HuH-7.5 (cell line): ENCODE results near the gene FAM171A1.
"Not testable (repeated sequence)": the region's sequence is repeated elsewhere in the genome, so short reads cannot be mapped to it uniquely, and the experiment has no call there.

ENCODE experiments used
- DNase-seq: peaks from one replicate; pipeline ENCODE4 v3.0.0; 2011; ENCODE audit warnings: low spot score

The FAM171A1 gene

DNA sequence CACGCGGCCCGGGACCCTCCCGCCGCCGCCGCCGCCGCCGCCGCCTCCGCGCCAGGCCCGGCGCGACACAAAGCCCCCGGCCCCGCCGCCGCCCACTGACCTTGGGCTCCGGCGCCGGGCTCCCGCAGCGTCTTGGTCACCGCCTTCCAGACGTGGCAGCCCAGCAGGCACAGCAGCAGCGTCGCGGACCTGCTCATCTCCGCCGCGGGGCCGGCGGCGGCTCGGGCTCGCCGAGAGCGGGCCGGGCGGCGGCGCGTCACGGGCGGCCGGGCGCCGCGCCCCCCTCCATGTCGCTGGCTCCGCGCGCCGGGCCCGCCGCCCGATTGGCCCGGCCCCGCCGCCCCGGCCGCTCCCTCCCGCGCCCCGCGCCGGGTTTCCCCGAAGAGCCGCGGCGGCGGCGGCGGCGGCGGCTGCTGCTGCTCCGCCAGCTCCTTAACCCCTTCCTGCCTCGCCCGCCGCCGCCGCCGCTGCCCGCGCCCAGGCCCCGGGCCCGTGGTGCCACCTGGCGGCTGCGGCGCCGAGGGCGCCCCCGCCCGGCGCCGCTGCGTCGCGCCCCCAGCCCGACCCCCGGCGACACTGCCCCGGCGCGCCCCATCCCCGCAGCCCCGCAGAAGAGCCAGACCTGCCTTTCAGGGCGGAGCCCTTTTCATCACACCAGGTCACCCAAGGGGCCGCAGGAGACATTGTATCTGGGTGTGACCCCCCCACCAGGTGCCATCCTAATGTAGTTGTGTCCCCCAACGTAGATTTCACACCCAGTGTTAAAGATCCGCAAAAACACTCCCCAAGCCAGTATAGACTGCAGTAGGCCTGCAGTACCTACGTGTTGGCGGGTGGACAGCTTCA is at the start of gene FAM171A1:
TSS of gene FAM171A1 (minus strand) at position 434 of the 846 bp plus-strand sequence. CDS start at position 197, 237 bp downstream.
- DNase-seq: peak; percentile 77

DNA sequence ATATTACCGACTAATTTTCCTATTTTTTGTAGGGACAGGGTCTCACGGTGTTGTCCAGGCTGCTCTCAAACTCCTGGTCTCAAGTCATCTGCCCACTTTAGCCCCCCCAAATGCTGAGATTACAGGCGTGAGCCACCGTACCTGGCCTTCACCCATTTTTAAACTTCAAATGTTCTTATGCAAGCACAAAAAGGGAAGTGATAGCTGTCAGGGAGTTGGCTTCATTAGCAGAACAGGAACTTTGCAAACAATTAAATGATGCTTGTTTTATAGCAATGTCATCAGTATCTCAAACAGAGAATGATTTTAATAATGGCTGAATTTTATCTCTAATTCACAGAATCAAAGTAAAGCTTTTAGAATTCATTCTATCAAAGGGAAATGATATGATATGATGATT is 49.8 kb upstream of the FAM171A1 start:
- DNase-seq: no peak

DNA sequence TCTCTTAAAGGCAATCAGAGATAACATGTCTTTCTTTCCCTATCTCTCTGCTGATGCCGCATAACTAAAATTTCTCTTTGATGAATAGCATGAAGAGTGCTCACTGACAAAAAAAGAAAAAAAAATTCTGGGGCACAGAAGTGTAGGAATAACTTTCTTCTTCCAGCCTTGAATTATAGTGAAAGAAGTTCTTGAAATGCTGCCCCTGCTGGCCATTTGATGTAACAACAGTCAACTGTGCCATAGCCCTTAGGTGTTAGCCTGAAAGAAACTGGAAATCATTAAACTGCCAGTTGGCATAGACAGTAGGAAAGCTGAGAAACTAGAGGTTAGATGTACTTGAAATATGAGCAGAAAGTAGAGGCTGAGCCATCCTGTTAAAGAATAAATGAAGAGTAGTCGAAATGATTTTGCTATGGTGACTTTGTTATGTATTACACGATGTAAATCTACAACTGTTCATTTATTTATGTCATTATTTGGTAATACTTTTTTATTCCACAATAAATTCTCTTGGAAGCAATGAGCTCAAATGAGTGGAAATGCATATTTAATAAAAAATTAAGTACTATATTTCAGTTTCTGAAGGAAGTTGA is 48.3 kb upstream of the FAM171A1 start:
- DNase-seq: no peak

DNA sequence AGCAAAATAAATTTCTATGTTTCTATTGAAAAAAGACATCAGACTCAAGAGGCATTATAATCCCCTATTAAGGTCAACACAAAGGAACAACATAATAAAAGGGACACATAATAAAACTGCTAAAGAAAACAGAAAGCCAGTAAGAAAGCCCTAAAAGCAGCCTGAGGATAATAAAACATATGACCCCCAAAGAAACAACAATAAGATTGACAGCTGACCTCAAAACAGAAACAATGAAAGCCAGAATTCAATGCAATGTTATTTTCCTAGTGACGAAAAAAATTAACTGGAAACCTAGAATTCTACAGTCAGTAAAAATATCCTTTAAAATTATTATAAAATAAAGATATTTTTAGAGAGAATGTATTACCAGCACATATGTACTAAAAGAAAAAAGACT is 44.9 kb upstream of the FAM171A1 start:
- no peak for DNase-seq

DNA sequence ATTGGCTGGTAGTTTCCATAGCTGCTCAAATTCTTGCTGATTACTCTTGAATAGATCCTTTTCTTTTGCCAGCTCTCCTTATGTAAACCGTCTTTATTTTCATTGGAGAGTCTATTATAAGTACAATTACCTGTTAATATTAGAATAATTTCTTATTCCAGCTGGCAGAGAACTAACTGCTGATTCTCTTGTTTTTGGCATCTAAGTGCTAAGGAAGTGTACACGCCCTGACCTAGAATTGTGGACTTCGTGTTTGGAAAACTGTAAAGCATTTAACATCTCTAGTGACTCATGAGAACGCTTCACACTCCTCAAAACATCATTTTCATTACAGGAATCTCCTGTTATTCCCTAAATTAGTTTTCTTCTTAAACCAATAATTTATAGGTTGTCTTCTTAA is 39.9 kb upstream of the FAM171A1 start:
- DNase-seq: no peak

DNA sequence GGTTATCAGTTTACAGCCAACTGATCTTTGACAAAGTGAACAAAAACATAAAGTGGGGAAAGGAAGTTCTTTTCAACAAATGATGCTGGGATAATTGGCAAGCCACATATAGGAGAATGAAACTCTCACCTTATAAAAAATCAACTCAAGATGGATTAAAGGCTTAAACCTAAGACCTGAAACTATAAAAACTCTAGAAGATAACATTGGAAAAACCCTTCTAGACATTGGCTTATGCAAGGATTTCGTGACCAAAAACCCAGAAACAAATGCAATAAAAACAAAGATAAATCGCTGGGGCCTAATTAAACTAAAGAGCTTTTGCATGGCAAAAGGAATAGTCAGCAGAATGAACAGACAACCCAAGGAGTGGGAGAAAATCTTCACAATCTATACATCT is 38.3 kb upstream of the FAM171A1 start:
- not testable (repeated sequence) for DNase-seq

DNA sequence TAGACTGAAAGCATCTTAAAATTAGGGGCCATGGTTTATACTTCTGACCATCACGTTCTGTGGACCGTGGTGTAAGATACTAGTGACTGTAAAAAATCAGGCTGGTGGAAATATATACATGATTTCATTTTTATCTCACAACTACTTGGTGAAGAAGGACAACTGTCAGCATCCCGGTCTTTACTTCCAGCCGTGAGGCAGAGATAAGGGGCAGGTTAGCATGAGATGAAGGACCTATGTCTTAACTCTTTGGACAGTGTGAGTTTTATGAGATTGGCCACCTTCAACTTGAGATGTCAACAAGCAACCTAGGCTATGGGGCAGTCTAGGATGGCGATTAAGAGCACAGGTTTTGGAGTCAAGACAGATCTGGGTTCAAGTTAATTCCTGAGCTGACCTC is 37.5 kb upstream of the FAM171A1 start:
- no peak for DNase-seq

DNA sequence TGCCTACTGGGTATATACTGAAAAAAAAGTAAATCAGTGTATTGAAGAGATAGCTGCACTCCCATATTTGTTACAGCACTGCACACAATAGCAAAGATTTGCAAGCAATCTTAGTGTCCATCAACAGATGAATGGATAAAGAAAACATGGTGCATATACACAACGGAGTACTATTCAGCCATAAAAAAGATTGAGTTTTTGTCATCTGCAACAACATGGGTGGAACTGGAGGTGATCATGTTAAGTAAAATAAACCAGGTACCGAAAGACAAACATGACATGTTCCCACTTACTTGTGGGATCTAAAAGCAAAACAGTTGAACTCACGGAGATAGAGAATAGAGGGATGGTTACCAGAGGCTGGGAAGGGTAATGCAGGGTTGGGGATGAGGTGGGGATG is 34.2 kb upstream of the FAM171A1 start:
- no peak for DNase-seq

DNA sequence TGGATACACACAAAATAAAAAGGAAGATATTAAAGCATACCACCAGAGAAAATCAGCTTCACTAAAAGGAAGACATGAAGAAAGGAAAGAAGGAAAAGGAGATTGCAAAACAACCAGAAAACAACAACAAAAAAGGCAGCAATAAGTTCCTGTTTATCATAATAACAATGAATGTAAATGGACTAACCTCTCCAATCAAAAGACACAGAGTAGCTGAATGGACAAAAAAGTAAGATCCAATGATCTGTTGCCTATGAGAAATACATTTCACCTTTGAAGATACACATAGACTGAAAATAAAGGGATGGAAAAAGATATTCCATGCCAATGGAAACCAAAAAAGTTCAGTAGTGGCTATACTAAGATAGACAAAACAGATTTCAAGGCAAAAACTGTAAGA is 30.3 kb upstream of the FAM171A1 start:
- DNase-seq: no peak

DNA sequence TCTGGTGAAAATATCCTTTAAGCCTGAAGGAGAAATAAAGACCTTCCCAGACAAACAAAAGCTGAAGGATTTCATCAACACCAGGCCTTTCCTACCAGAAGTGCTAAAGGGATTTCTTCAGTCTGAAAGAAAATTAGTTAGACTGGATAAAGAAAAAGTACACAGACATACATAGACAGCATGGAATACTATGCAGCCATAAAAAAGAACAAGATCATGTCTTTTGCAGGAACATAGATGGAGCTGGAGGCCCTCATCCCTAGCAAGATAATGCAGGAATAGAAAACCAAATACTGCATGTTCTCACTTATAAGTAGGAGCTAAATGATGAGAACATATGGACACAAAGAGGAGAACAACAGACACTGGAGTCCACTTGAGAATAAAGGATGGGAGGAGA is 29.4 kb upstream of the FAM171A1 start:
- DNase-seq: not testable (repeated sequence)

DNA sequence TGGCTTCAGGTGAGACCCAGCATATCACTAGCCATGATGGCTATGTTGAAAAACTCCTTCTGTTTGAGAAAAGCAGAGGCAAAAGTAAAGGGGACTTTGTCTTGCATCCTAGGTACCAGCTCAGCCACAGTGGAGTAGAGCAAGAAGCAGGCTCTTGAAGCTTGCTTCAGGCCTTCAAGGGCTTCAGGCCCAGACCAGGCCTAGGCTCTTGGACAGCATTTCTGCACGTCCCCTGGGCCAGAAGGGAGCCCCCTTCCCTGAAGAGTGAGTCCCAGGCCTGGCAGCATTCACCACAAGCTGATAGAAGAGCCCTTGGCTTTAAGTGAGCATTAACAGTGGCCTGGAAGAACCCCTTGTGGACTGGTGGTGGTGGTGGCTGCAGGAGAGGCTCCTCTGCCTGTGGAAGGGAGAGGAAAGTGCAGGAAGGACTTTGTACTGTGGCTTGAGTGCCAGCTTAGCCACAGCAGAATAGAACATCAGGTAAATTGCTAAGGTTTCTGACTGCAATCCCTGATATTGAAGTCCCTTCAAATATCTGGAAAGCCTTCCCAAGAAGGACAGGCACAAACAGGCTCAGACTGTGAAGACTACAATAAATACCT is 28.1 kb upstream of the FAM171A1 start:
- DNase-seq: no peak

DNA sequence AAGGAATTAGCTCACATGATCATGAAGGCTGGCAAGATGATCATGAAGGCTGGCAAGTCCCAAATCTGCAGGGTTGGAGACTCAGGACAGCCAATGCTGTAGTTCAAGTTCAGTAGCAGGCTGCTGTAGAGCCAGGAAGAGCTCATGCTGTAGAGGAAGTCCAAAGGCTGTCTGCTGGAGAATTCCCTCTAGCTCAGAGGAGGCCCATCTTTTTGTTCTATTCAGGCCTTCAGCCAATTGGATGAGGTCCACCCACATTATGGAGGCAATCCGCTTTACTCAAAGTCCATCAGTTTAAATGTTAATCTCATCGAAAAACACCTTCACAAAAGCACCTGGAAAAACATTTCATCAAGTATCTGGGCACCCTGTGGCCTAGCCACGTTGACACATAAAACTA is 24.8 kb upstream of the FAM171A1 start:
- DNase-seq: no peak

DNA sequence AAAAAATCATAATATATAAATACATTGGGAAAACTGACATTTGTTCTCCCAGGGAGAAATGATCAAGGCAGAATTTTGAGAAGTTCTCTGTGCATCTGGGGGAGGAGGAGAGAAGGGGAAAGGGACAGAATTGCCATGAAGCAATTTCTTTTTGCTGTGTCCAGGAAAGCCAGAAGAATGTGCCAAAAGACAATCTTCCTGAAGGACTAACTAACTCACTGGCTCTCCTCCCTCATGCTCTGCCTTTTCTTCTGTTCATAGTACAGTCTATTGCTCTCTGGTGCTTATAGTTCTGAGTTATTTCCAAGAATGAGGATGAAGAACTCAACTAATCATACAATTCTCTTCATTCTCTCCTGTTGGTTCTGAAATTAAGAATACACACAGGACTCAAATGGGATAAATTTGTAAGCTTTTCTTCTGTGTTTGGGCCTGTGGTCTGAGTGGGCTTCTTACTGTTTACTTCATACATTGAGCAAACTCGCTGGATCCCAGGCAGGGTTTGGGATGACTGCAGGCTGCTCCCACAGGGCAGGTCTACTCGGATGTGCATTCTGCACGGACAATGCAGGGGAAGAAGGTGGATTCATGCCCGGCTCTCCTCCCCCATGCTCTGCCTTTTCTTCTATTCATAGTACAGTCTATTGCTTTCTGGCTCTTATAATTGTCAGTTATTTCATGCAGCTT is 22.2 kb upstream of the FAM171A1 start:
- no peak for DNase-seq

DNA sequence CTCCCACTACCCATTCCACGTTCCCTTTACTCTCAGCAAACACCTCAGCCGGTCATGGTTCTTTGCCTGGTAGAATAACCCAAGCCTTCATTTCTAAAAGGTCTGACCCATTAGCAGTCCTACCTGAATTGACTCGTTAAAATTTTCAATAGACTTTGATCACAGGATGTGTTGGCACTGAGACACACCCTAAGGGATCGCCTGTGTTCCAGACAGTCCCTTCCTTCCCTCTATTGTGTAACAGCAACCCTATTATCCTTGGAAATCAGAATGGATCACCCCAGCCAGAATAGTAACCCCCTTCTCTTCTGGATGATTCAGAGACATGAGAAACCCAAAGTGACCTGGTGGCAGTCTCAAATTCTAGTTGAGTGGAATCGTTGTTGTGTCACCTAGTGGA is 20.4 kb upstream of the FAM171A1 start:
- no peak for DNase-seq

DNA sequence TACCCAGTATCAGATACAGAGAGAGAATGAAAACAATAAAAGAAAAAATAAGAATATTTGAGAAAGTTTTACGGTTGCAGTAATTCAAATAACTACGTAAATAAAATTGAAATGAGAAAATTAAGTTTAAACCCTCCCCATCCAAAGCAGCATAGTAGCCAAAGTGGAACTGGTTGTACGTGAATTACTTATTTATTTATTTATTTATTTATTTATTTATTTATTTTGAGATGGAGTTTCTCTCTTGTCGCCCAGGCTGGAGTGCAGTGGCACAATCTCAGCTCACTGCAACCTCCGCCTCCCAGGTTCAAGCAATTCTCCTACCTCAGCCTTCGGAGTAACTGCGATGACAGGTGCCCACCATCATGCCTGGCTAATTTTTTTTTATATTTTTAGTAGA is 17.1 kb upstream of the FAM171A1 start:
- not testable (repeated sequence) for DNase-seq

DNA sequence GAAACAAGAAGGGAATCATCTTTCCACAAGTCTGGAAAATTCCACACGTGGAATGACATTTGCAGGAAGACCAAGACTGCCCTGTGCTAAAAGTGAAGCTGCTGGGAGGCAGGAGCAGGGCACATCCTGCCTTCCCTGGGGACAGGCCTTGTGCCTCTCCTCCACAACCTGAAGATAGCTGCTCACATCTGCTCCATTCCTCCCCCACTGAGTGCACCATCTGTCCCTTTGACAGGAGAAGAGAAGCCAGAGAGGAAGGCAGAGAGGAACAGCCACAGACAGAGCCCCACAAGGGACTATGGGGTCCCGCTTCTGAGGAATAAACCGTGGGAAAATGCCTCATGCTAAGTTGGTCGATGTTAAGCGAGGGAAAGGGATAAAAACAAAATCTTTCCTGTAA is 15.9 kb upstream of the FAM171A1 start:
- no peak for DNase-seq

DNA sequence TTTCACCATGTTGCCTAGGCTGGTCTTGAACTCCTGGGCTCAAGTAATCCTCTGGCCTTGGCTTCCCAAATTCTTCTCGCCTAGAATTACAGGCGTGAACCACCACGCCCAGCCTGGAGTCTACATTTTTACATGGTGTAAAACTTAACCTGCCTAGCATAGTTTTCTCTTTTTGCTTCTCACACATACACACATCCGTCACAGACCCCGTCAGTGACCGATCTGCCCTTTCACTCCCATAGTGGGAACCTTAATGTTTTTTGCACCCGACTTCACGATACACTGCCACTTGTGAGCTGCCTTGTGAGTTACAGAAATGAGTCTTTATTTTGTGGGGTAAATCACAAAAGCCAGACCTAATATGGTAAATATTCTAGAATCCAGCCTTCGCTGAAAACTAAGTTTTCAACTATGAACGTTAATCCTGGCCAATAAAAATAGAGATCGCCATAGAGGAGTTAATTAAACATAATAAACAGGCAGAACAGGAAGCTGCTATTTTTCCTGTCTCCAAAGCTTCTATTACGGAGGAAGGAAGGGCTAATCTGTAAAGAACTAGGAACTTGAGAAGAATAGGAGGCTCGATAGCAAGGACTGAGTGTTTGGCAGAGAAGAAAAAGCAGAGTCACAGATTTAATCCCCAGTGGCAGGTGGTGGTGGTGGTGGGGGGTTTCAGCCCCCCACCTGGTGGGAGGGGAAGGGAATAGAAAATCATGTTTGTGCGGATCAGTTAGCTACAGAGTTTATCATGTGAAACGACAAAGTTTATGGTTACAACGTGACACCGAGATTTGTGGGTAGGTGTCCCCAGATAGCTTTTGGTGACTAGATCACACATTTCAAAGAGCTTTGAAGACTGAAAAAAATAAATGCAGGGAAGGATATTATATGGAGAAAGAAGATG is 14.7 kb upstream of the FAM171A1 start:
- DNase-seq: no peak

DNA sequence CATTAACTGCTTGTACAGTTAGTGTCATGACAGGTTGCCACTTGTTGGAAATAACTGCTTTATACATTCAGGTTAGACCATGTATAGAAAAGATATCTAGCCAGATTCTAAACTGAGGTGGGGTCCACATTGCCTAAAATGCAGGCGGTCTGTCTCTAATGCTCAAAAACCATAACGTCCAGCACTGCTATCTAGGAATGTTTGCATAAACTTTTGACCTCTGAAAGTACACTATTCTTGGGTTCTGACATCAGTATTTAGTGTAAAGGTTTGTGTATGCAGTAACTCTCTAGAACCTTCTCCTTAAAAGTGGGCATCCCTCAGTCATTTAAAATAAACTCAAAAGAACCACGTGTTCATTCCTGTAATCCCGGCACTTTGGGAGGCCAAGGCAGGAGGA is 10.3 kb upstream of the FAM171A1 start:
- DNase-seq: no peak

DNA sequence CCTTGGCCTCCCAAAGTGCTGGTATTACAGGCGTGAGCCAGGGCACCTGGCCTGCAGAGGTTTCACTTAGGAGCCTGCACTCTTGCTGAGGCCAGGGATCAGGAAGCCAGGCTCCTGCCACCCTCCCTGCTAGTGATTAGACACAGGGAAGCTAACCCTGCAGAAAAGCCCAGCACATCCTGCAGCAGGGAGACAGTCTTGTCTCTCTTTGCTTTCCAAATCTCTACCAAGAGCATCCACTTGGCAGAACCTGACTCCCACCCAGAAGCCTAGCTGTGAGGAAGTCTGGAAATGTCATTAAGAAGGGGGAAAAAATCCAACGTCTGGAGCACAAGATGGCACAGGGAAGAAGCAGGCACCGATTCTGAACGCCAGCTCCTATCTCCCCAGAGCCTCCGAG is 8.0 kb upstream of the FAM171A1 start:
- no peak for DNase-seq

DNA sequence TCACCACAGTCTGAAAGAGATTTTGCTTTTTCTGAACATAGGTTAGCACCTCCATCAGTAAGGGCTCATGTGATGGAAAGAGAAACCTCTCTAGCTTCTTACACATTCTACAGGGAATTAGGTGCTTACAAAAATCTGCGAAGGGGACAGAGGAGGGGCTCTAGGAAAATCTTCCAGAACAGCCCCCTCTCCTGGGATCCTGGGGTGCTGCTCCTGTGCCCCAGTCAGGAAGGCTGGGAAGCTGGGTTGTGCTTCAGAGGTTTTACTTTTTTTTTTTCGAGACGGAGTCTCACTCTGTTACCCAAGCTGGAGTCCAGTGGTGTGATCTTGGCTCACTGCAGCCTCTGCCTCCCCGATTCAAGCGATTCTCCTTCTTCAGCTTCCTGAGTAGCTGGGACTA is 7.5 kb upstream of the FAM171A1 start:
- no peak for DNase-seq

DNA sequence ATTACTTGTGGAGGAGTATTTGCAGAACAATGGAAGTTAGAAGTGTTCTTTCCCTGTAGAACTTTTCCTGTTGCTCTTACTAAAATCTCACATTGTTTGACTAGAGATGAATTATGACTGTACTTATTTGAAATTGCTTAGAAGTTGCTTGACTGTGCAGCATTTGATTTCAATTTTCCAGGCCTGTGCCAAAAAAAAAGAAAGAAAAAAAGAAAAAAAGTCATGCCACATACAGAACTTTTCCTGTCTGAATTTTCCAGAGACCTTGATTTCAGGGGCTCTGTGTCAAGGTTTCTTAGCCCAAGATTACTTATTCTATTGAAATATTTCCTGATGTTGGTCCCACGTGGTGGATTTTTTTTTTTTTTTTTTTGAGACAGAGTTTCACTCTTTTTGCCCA is 3.5 kb upstream of the FAM171A1 start:
- no peak for DNase-seq

DNA sequence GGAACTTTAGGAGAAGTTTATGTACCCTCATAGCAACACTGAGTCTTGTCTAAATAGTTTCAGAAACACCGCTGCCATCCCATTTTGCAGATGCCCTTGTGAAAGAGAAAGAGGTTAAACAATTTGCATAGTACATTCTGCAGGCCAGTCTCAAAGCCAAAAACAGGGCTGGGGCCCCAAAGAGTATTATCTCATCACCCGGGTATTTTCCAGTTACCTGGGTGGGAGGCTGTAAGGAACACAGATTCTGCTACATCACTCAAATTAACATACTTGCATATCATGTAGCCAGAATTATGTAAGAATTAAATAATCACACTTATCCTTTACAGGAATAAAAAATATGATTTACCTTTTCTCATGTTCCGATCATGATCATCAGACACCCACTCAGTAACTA is 3.1 kb upstream of the FAM171A1 start:
- no peak for DNase-seq
